ENCODE results near the gene OR2H2.

OR2H2 gene

DNA sequence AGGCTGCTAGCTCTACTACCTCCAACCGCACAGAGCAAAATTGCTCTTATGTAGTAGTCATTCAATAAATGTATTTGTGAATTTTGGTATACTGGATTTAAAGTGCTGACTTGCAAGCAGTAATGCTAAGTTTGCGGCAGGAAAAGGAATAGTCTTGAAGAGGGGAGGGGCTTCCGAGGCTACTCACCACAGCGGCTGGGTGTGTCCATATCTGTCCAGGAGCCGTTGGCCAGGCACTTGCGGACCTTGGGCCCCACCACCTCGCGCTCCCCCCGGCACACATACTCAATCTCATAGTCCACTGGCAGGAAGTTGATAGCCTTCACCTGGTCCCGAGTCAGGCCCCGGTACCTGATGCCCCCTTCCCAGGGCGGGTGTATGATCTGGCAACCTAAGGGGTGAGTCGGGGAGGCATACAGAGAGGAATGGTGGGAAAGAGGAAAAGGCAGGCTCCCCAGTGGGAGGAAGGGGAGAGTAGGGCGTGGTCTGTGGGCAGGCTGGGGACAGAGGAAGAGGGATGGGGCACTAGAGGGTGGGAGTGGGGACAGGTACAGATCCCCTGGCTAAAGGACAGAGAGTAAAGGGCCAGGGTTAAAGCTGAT lies 46.4 kb downstream of the OR2H2 start:
- no peak for DNase-seq

DNA sequence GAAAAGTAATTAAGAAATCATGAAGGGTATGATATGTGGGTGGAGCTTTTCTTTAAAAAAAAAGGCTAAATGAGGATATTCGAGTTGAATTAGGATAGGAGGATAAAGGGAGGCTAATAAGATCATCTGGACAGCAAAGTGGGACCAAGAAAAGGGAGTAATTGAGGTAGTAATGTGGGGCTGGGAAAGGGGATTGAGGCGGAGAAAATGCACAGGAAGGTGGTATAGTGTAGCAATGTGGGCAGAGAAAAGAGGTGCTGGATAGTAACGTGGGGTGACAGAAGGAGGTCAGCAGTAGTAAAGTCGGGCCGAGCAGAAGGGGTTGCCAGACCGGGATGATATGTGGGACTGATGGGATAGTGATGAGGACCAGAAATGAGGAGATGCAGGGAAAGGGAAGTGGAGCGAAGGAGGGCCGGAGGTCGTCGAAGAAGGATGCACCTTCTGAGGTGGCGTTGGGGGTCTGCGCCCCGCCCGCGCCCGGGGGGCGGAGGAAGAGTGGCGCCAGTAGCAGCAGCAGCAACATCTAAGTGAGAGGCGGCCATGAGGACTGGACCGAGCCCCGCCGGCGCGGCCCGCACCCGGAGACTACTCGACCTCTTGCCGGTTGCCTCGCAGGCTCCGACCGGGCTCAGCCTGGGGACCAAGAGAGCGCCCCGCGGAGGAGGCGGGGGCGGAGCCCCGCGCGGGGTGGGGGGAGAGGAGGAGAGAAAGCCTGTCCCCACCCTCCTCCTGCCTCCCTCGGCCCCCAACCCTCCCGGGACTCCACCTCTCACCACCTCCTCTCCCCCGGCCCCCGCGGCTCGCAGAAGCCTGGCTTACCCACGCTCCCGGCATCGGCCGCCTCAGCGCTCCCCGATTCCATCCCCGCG lies 47.2 kb downstream of the OR2H2 start:
- peak; percentile 75 for DNase-seq

DNA sequence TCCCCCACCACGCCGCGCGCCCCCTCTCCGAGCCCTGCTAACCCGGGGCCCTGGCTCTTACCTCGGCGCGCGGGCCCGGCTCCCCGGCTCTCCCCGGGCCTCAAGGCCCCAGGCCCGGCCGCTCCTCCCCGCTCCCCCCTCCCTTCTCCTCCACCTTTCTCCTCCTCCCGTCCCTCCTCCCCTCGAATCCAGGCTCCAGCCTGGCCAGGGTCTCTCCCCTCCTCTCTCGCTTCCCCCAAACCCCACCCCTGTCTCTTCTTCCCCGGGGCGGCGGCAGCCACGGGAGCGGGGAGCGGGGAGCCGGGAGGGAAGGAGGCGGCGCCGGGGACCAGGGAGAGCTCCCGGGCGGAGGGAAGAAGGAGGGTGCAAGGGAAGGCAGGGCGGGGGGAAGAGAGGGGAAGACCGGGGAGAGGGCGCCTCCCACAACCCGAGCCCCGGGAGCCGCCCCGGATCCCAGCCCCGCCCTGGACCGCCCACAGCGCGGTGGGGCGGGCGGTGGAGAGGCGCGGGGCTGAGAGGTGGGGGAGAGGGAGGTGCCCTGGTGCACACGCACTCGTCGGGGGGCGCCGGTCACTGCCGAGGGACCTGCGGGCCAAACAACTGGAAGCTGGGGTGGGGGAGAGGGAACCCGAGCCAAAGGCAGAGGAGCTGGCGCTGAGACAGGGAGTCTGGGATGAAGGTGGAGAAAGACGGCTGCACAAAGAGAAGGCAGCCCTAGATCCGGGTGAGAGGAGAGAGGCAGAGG lies 48.0 kb downstream of the OR2H2 start, which contains the start of gene GABBR1:
TSS of gene GABBR1 (minus strand) at position 395 of the 745 bp plus-strand sequence. CDS start 798 bp downstream, outside the sequence.
- peak; percentile 92 for DNase-seq

DNA sequence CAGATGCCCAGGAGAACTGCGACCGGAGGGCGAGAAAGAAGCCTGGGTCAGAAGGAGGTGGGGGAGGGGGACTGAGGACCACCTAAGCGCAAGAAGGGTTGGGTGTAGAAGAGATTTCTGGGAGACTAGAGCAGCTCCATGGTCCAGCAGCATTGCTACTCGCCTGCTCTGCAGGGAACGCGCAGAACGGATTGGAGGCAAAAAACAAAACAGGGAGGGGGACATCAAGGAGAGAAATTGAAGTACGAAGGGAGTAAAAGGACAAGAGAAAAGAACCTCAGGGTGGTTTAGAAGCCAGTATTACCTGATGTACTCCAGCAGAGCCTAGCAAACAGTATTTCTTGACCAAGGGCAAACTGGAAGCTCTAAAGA lies 48.6 kb downstream of the OR2H2 start:
- no peak for DNase-seq

DNA sequence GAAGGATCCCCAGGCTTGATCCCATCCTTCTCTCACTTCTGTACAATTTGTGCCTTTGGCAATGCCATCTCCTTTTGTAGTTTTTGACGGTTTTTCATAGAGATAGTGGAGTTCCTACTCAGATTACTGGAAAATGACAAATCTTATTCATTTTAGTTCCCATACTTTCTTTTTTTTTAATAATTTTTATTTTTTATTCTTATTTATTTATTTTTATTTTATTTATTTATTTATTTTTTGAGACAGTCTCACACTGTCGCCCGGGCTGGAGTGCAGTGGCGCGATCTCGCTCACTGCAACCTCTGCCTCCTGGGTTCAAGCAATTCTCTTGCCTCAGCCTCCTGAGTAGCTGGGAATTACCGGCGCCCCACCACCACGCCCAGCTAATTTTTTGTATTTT lies 52.3 kb downstream of the OR2H2 start:
- no peak for DNase-seq

Data from fibroblast of skin of back (primary cell).